SJSA1 (cell line): ENCODE data around the gene RNF213. TPM values are rescaled to one million over a fixed set of nuclear protein-coding genes. Genes with fewer than 3 reads are reported as not detected.
A peak's percentile ranks its signal among the peaks of the same experiment; 100 is the strongest.
"Not testable (repeated sequence)": the region's sequence is repeated elsewhere in the genome, so short reads cannot be mapped to it uniquely, and the experiment has no call there.

Experiments
- DNase-seq, 2 experiments: peaks; one replicate each; pipeline ENCODE4 v3.0.0-alpha.2; 2015 to 2020; ENCODE audit warnings: low spot score in 2 of 2, low read depth in 1 of 2
- H3K27ac ChIP-seq: fragments of 250-450 bp; sonication (Bioruptor Pico); 2 replicates; pipeline ENCODE4 v1.5.1; 2020; ENCODE audit warnings: mild to moderate bottlenecking, moderate library complexity
- H3K27me3 ChIP-seq: fragments of 250-450 bp; sonication (Bioruptor Pico); replicated peaks from 2 replicates; pipeline ENCODE4 v1.5.1; 2020; ENCODE audit warnings: mild to moderate bottlenecking, moderate library complexity
- H3K36me3 ChIP-seq: fragments of 250-450 bp; sonication (Bioruptor Pico); 2 replicates; pipeline ENCODE4 v1.5.1; 2020; ENCODE audit warnings: mild to moderate bottlenecking
- H3K4me1 ChIP-seq: fragments of 250-450 bp; sonication (Bioruptor Pico); replicated peaks from 2 replicates; pipeline ENCODE4 v1.6.1; 2021; ENCODE audit warnings: mild to moderate bottlenecking
- H3K4me3 ChIP-seq: fragments of 250-450 bp; sonication (Bioruptor Pico); 2 replicates; pipeline ENCODE4 v1.5.1; 2020; ENCODE audit warnings: mild to moderate bottlenecking
- H3K9me3 ChIP-seq: fragments of 250-450 bp; sonication (Bioruptor Pico); replicated peaks from 2 replicates; pipeline ENCODE4 v1.5.1; 2020; ENCODE audit warnings: mild to moderate bottlenecking
- total RNA-seq: library from RNA; depleted of rRNA; stranded (reverse); fragments of >200 nt; shearing (Covaris generic); gene quantifications from 2 replicates; pipeline ENCODE4 v1.2.3, GENCODE V29; 2014

Gene RNF213
- total RNA-seq, 1 experiment from 2014 or later: 49.8 TPM

DNA sequence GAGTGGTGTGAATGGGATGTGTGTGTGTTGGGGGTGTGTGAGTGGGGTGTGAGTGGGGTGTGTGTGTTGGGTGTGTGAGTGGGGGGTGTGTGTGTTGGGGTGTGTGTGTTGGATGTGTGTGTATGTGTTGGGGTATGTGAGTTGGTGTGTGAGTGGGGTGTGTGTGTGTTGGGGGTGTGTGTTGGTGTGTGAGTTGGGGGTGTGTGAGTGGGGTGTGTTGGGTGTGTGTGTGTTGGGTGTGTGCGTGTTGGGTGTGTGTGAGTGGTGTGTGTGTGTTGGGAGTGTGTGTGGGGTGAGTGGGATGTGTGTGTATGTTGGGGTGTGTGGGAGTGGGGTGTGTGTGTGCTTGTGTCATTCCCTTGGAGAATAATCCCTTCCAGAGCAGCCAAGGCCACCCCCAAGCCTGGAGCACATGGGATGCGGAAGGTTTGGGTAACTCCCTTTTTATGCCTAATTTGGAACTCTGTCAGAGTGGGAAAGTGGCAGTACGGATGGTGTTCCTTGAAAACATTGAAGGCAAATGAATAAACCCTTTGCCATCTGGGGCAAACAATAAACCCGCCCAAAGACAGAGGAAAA, 14.3 kb downstream of the RNF213 start:
- Histone ChIP-seq H3K36me3 (peaks cover 50% of the 10 kb centered on the region), H3K9me3 (no peaks in the 10 kb centered on the region), H3K4me1 (peaks cover 10% of the 10 kb centered on the region), H3K4me3 (no peak overlapping the region), H3K27ac (no peak overlapping the region), H3K27me3 (no peaks in the 10 kb centered on the region)
- DNase-seq: no peak

- H3K9me3 ChIP-seq, H3K27ac ChIP-seq, H3K4me3 ChIP-seq, H3K27me3 ChIP-seq, DNase-seq: not testable (repeated sequence)
- peaks cover 54% of the 10 kb centered on the region for H3K36me3 ChIP-seq
- peaks cover 10% of the 10 kb centered on the region for H3K4me1 ChIP-seq
Observed at GRCh38 chr17:80275857-80276256, 15.2 kb downstream of the RNF213 start.

DNA sequence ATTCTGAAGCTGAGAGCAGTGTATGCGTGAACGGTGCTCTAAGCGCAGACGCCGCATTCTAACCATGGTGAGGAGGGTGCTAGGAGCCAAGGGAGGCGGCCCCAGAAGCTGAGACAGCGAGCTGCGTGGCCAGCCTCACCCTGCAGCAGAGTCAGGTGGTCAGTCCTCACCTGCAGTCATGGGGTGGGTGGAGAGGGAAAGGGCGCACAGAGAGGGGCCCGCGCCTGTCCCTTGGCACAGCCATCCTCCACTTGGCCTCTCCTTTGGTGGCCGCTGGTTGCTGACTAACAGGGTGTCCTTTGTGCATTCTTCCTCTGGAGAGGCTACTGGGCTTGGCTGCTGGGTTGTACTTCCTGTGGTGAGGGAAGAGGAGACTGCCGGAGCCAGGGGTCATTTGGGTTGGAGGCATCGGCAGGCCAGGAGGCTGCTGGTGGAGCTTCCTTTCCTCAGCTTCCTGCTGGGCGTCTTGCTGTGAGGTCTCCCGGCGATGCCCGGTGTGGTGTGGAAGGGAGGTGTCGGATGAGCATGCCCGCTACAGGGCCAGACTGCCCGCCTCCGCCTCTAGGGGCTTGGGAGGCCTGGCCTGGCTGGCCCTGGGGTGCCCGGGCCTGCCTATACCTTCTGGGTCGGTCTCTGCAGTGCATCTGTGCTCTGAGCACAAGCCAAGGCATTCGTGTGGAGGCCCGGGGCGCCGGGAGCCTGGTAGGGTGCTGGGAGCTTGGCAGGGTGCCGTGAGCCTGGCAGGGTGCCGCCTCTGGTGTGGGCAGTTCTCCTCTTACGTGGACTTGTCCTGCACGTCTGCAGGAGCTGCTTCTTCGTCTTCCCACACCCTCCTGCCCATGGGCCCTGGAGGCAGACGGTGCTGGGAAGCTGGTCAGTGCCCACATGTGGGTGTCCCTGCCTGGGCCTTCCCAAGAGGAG, 17.4 kb downstream of the RNF213 start:
- peaks cover 10% of the 10 kb centered on the region for H3K4me1 ChIP-seq
- H3K9me3 ChIP-seq: no peaks in the 10 kb centered on the region
- no peak overlapping the region for H3K4me3 ChIP-seq
- peak overlapping the region; percentile 23; the same call in 1 of the 2 replicates for H3K27ac ChIP-seq
- peak in 1 of 2 experiments; percentile 65 for DNase-seq
- peaks cover 57% of the 10 kb centered on the region for H3K36me3 ChIP-seq
- no peaks in the 10 kb centered on the region for H3K27me3 ChIP-seq

DNA sequence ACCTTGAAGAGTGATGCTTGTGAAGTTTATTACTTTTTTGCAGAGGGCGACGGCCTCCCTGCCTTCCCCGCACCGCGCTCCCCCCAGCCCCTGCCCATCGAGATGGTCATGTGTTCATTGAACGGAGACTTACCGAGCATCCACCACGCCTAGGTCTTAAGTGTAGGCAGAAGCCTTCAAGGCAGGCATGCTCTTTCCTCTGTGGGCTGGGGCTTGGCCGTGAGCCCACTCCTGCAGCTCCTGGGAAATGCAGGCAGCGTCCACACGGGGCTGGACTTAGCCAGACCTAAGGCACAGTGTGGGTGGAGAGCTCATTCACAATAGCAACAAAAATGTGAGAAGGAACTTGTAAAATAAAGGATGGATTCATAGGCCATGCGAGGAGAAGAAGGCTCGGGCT, 19.2 kb downstream of the RNF213 start:
- Histone ChIP-seq H3K4me3 (no peak overlapping the region), H3K27ac (no peak overlapping the region), H3K36me3 (peaks cover 59% of the 10 kb centered on the region), H3K4me1 (peaks cover 10% of the 10 kb centered on the region), H3K27me3 (no peaks in the 10 kb centered on the region), H3K9me3 (no peaks in the 10 kb centered on the region)
- DNase-seq: no peak

- Histone ChIP-seq H3K4me1 (peaks cover 10% of the 10 kb centered on the region), H3K27ac (no peak overlapping the region), H3K4me3 (no peak overlapping the region), H3K27me3 (no peaks in the 10 kb centered on the region), H3K36me3 (peaks cover 59% of the 10 kb centered on the region), H3K9me3 (no peaks in the 10 kb centered on the region)
- DNase-seq: no peak
Observed at GRCh38 chr17:80281516-80281915, 20.9 kb downstream of the RNF213 start.

DNA sequence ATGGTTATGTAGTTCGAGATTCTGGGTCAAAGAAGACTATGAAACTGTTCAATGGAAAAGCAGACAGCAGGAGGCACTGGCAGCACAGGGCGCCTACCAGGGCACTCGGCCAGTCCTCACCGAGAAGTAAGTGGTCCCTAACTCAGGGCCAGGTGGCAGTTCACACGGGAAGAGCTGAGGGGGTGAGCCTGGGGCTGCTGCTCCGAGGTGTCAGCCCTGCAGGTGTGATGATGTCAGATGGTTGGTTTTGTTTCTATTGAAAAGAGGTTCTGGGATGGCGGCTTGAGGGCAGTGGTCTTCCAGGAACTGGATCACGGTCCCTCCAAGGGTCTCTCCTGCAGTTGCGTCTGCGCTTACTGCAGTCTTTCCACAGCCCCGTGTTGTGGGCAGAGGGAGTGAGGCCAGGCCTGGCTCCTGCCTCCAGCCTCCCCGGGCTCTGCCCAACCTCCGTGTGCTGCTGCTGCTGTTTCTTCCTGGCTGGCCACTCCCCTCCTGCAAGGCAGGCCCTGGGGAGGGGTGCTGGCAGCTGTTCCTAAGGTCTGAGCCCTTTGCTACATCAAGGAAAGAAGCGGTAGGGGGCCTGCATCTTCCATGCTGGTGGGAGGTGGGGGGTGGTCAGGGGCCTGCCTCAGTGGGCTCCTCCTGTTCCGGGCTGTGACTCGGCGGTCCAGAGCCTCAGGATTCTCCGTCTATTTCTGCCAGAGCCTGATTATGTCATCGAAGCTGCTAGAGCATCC, 22.6 kb downstream of the RNF213 start:
- H3K9me3 ChIP-seq: no peaks in the 10 kb centered on the region
- no peak overlapping the region for H3K4me3 ChIP-seq
- H3K27ac ChIP-seq: no peak overlapping the region
- no peaks in the 10 kb centered on the region for H3K27me3 ChIP-seq
- peaks cover 1% of the 10 kb centered on the region for H3K4me1 ChIP-seq
- no peak for DNase-seq
- H3K36me3 ChIP-seq: peaks cover 52% of the 10 kb centered on the region

DNA sequence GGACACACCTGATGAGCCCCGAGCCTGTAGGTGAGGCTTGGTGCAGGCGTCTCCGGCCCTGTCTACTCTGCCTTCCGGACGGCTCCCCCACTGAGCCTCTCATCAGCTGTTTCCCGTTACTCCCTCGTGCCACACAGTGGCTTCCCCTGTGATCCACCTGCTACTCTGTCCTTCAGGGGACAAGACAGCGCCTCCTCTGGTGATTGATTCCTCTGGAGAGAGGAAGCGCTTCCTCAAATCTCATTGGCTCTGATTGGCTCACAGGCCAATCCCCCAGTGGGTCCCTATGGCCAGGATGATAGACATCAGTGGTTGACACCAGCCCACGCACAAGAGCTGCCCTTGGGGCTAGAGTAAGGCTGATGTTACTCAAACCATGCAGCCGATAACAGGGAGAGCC, 24.0 kb downstream of the RNF213 start:
- Histone ChIP-seq H3K36me3 (peaks cover 54% of the 10 kb centered on the region), H3K4me1 (no peaks in the 10 kb centered on the region)

DNA sequence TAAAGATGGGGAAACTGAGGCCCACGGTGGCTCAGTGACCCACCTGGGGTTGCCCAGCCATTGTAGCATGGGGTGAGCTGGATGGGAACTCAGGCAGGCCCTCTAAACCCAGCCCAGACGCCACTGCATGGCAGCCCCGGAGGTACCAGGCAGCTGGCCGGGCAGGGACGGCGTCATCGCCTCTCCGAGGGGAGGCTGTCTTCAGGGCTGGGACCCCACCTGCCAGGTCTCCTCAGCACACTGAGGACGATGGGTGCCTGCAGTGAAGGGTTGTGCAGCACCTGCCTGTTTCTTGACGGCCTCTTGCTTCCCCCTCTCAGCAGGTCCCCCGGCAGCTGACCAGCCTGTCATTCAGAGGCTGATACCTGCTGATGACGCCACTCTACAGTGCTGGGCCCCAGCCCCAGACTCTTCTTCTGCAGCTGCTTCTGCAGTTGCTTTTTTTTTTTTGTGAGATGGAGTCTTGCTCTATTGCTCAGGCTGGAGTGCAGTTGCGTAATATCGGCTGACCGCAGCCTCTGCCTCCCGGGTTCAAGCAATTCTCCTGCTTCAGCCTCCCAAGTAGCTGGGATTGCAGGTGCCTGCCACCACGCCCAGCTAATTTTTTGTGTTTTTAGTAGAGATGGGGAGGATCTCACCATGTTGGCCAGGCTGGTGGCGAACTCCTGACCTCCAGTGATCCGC, 24.7 kb downstream of the RNF213 start:
- Histone ChIP-seq H3K9me3 (no peaks in the 10 kb centered on the region; the same call in 1 of the 2 replicates), H3K27ac (no peak overlapping the region), H3K36me3 (peaks cover 54% of the 10 kb centered on the region), H3K27me3 (no peaks in the 10 kb centered on the region), H3K4me3 (no peak overlapping the region), H3K4me1 (no peaks in the 10 kb centered on the region)
- no peak for DNase-seq

More for the DNA sequence above, 24.0 kb downstream of the RNF213 start:
- Histone ChIP-seq H3K27ac (no peak overlapping the region), H3K4me3 (no peak overlapping the region), H3K27me3 (no peaks in the 10 kb centered on the region), H3K9me3 (no peaks in the 10 kb centered on the region)
- no peak for DNase-seq

DNA sequence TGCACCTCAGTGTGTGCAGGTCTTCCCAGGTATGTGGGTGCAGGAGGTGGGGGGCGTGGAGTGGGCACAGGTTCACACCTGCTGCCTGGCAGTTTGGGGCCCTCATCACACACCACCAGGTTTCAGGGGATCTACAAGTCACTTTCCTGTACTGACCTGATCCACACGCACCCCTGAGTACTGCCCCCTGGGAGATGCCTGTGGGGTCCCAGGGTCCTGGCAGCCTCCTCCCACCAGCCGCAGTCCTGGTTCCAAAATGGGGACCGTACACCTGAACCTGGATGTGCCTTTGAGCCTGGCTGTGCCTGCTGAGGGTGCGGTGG, 25.9 kb downstream of the RNF213 start:
- Histone ChIP-seq H3K4me1 (no peaks in the 10 kb centered on the region), H3K27ac (no peak overlapping the region), H3K27me3 (no peaks in the 10 kb centered on the region), H3K9me3 (no peaks in the 10 kb centered on the region; the same call in 1 of the 2 replicates), H3K4me3 (no peak overlapping the region), H3K36me3 (peaks cover 59% of the 10 kb centered on the region)
- DNase-seq: no peak

DNA sequence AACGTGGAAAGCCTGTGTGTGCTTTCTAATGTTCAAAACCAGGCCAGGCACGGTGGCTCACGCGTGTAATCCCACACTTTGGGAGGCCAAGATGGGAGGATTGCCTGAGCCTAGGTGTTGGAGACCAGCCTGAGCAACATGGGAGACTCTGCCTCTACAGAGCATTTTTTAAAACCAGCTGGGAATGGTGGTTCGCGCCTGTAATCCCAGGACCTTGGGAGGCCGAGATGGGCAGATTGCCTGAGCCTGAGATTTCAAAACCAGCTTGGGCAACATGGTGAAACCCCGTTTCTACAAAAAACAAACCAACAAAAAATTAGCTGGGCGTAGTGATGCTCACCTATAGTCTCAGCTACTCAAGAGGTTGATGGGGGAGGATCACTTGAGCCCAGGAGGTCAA, 26.4 kb downstream of the RNF213 start:
- Histone ChIP-seq H3K9me3 (no peaks in the 10 kb centered on the region; the same call in 1 of the 2 replicates), H3K27me3 (no peaks in the 10 kb centered on the region), H3K27ac (no peak overlapping the region), H3K36me3 (peaks cover 59% of the 10 kb centered on the region), H3K4me3 (no peak overlapping the region), H3K4me1 (no peaks in the 10 kb centered on the region)
- DNase-seq: no peak

DNA sequence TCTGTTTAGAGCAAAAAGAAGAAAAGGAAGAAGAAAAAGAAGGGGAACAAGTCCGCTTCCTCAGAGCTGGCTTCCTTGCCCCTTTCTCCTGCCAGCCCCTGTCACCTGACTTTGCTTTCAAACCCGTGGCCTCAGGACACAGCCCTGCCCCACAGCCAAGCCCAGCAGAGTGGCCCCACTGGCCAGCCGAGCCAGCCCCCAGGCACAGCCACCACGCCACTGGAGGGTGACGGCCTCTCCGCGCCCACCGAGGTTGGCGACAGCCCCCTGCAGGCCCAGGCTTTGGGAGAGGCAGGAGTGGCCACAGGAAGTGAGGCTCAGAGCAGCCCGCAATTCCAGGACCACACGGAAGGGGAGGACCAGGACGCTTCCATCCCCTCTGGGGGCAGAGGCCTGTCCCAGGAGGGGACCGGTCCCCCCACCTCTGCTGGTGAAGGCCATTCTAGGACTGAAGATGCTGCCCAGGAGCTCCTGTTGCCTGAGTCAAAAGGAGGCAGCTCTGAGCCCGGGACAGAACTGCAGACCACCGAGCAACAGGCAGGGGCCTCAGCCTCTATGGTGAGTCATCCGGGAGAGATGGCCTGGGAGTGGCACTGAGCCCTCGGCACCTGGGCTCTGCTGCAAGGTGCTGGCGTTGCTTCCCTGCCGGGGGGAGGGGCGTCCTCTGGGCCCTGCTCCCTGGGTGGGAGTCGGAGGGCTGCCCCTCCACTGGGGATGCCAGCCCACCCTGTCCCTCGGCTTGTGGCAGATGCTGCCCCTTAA, 27.3 kb downstream of the RNF213 start:
- Histone ChIP-seq H3K4me1 (no peaks in the 10 kb centered on the region), H3K27ac (no peak overlapping the region), H3K4me3 (no peak overlapping the region), H3K27me3 (no peaks in the 10 kb centered on the region), H3K36me3 (peaks cover 68% of the 10 kb centered on the region), H3K9me3 (no peaks in the 10 kb centered on the region; the same call in 1 of the 2 replicates)
- DNase-seq: no peak

DNA sequence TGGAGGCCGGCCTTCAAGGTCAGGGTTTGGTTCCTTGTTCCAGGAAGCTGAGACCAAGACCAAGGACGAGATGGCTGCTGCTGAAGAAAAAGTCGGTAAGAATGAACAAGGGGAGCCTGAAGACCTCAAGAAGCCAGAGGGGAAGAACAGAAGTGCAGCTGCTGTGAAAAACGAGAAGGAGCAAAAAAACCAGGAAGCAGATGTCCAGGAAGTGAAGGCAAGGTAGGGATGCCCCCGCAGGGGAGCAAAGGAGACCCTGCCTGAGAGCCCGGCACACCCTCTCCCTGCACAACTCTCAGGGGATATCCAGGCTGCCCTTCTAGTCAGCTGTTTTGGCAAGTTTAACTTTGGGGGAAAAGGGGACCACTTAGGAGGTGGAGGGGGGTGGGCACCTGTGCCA, 29.0 kb downstream of the RNF213 start:
- Histone ChIP-seq H3K27ac (no peak overlapping the region), H3K27me3 (no peaks in the 10 kb centered on the region), H3K4me1 (no peaks in the 10 kb centered on the region), H3K9me3 (no peaks in the 10 kb centered on the region; the same call in 1 of the 2 replicates), H3K4me3 (no peak overlapping the region), H3K36me3 (peaks cover 75% of the 10 kb centered on the region)
- no peak for DNase-seq

- Histone ChIP-seq H3K9me3 (no peaks in the 10 kb centered on the region; the same call in 1 of the 2 replicates), H3K4me3 (no peak overlapping the region), H3K36me3 (peaks cover 75% of the 10 kb centered on the region), H3K27ac (no peak overlapping the region), H3K27me3 (no peaks in the 10 kb centered on the region), H3K4me1 (no peaks in the 10 kb centered on the region)
- DNase-seq: no peak
Observed at GRCh38 chr17:80290156-80290555, 29.5 kb downstream of the RNF213 start.
